A549 (cell line): ENCODE results near the gene ENTR1. TPM values are rescaled to one million over a fixed set of nuclear protein-coding genes. Genes with fewer than 3 reads are reported as not detected.

Source experiments
- ATAC-seq, 2 experiments: fragments of 200-7000 bp in 1 of 2; fragments of >200 bp in 1 of 2; cut with Nextera tagmentation in 1 of 2; cut with Tn5 transposase in 1 of 2; 3 replicates each; pipeline versions ENCODE4 v1.8.0 to v1.9.1; 2018 to 2020; ENCODE audit warnings: mild to moderate bottlenecking in 1 of 2, moderate library complexity in 1 of 2
- CTCF ChIA-PET: fragments of 300-600 bp; sonication (Branson Sonifier 250); formaldehyde crosslinking; extraction: SDS; loops from one replicate; lab custom pipeline; 2021; ENCODE audit warnings: antibody characterized with exemption, inconsistent platforms; lab: Yijun Ruan, JAX
- POLR2A ChIA-PET: fragments of 350-600 bp; formaldehyde crosslinking; extraction: SDS; loops from one replicate; lab custom pipeline; 2021; ENCODE audit warnings: antibody characterized with exemption, inconsistent platforms; lab: Yijun Ruan, JAX
- DNase-seq, 2 experiments: peaks; one replicate each; pipeline versions ENCODE4 v3.0.0 to v3.0.0-alpha.2; 2011 to 2016; ENCODE audit warnings: low read depth in 1 of 2, low spot score in 1 of 2
- FAIRE-seq: peaks from 2 replicates; lab custom pipeline; 2011; peaks lifted over from hg19 to GRCh38; lab: Jason Lieb, UNC
- H3K27ac ChIP-seq, 2 experiments: fragments of >200 bp; sonication (Bioruptor Twin); formaldehyde crosslinking; 3 replicates each; pipeline ENCODE4 v1.5.1; 2016 to 2017
- H3K4me1 ChIP-seq: fragments of >200 bp; sonication (Bioruptor Twin); formaldehyde crosslinking; 3 replicates; pipeline ENCODE4 v1.6.1; 2016
- H3K4me2 ChIP-seq: fragments of >200 bp; sonication (Bioruptor Twin); formaldehyde crosslinking; 3 replicates; pipeline ENCODE4 v1.6.1; 2016
- H3K4me3 ChIP-seq: fragments of >200 bp; sonication (Bioruptor Twin); formaldehyde crosslinking; 3 replicates; pipeline ENCODE4 v1.5.1; 2016
- H3K9me3 ChIP-seq: fragments of >200 bp; sonication (Bioruptor Twin); formaldehyde crosslinking; 3 replicates; pipeline ENCODE4 v1.6.1; 2016
- CEBPB ChIP-seq, 2 experiments: fragments of >200 bp in 1 of 2; sonication (Bioruptor Twin) in 1 of 2; formaldehyde crosslinking in 1 of 2; IDR thresholded peaks; 2 replicates each; pipeline ENCODE4 v1.6.1; 2012 to 2016
- CHD2 ChIP-seq: fragments of 150-350 bp; IDR thresholded peaks from 2 replicates; pipeline ENCODE4 v1.6.1; 2014; ENCODE audit warnings: low read length; ENCODE audit not compliant: partially characterized antibody
- EHF ChIP-seq: fragments of 250-450 bp; sonication (Bioruptor Pico); IDR thresholded peaks from 2 replicates; pipeline ENCODE4 v1.5.0; 2020; ENCODE audit warnings: mild to moderate bottlenecking
- EP300 ChIP-seq, 2 experiments: fragments of >200 bp; sonication (Bioruptor Twin); formaldehyde crosslinking; IDR thresholded peaks; 2 replicates in 1 of 2; 3 replicates in 1 of 2; pipeline ENCODE4 v1.6.1; 2016 to 2017
- FOSB ChIP-seq: fragments of 250-450 bp; sonication (Bioruptor Pico); IDR thresholded peaks from 2 replicates; pipeline ENCODE4 v1.5.0; 2020; ENCODE audit warnings: mild to moderate bottlenecking, moderate library complexity
- FOSL2 ChIP-seq, 2 experiments: fragments of 450-650 bp in 1 of 2; fragments of >200 bp in 1 of 2; sonication (Bioruptor Twin) in 1 of 2; formaldehyde crosslinking; IDR thresholded peaks; 2 replicates each; pipeline versions ENCODE4 v1.5.0 to v1.6.1; 2016 to 2020; ENCODE audit warnings: mild to moderate bottlenecking in 1 of 2, moderate library complexity in 1 of 2
- HEYL ChIP-seq: fragments of 250-450 bp; sonication (Bioruptor Pico); IDR thresholded peaks from 2 replicates; pipeline ENCODE4 v1.8.0; 2021; ENCODE audit warnings: mild to moderate bottlenecking, moderate library complexity
- HOXA7 ChIP-seq: fragments of 250-450 bp; sonication (Bioruptor Pico); IDR thresholded peaks from 2 replicates; pipeline ENCODE4 v1.5.0; 2020; ENCODE audit warnings: mild to moderate bottlenecking, moderate library complexity
- HOXB13 ChIP-seq: fragments of 250-450 bp; sonication (Bioruptor Pico); IDR thresholded peaks from 2 replicates; pipeline ENCODE4 v1.5.0; 2020; ENCODE audit warnings: low read depth, mild to moderate bottlenecking, moderate library complexity
- JUN ChIP-seq, 2 experiments: fragments of >200 bp; sonication (Bioruptor Twin); formaldehyde crosslinking; IDR thresholded peaks; 2 replicates in 1 of 2; 3 replicates in 1 of 2; pipeline ENCODE4 v1.6.1; 2016 to 2017
- JUNB ChIP-seq: fragments of >200 bp; sonication (Bioruptor Twin); formaldehyde crosslinking; IDR thresholded peaks from 2 replicates; pipeline ENCODE4 v1.6.1; 2016
- MAZ ChIP-seq: fragments of 150-350 bp; IDR thresholded peaks from 2 replicates; pipeline ENCODE4 v1.6.1; 2014; ENCODE audit warnings: antibody characterized with exemption, low read depth, low read length, borderline replicate concordance
- MYC ChIP-seq: IDR thresholded peaks from 2 replicates; pipeline ENCODE4 v1.6.1; 2012; ENCODE audit warnings: mild to moderate bottlenecking, inconsistent platforms, low read length, improper control_type of control experiment, borderline replicate concordance
- PHF8 ChIP-seq: fragments of 200-600 bp; sonication (generic); IDR thresholded peaks from 2 replicates; pipeline ENCODE4 v1.6.1; 2016; ENCODE audit warnings: low read depth, mild to moderate bottlenecking, antibody characterized with exemption, moderate library complexity, borderline replicate concordance
- POLR2AphosphoS2 ChIP-seq: conservative IDR thresholded peaks from 2 replicates; pipeline ENCODE4 v1.6.1; 2012; ENCODE audit warnings: low read length, improper control_type of control experiment, inconsistent platforms
- RARB ChIP-seq: fragments of 250-450 bp; sonication (Bioruptor Pico); IDR thresholded peaks from 2 replicates; pipeline ENCODE4 v1.8.0; 2021; ENCODE audit warnings: mild to moderate bottlenecking, moderate library complexity
- RCOR1 ChIP-seq: fragments of 150-350 bp; IDR thresholded peaks from 2 replicates; pipeline ENCODE4 v1.6.1; 2014; ENCODE audit warnings: antibody characterized with exemption, low read length, low read depth
- RFX5 ChIP-seq: fragments of 450-650 bp; IDR thresholded peaks from 2 replicates; pipeline ENCODE4 v1.7.1; 2014; ENCODE audit warnings: antibody characterized with exemption, mild to moderate bottlenecking, moderate library complexity
- SMC3 ChIP-seq: fragments of >200 bp; sonication (Bioruptor Twin); formaldehyde crosslinking; IDR thresholded peaks from 3 replicates; pipeline ENCODE4 v1.6.1; 2018; ENCODE audit warnings: inconsistent platforms
- TFCP2L1 ChIP-seq: fragments of 250-450 bp; sonication (Bioruptor Pico); IDR thresholded peaks from 2 replicates; pipeline ENCODE4 v1.5.0; 2021; ENCODE audit warnings: mild to moderate bottlenecking
- ZC3H11A ChIP-seq: fragments of 450-650 bp; IDR thresholded peaks from 2 replicates; pipeline ENCODE4 v1.6.1; 2014; ENCODE audit warnings: antibody characterized with exemption, mild to moderate bottlenecking
- ZSCAN20 ChIP-seq: fragments of 250-450 bp; sonication (Bioruptor Pico); IDR thresholded peaks from 2 replicates; pipeline ENCODE4 v1.8.0; 2022; ENCODE audit warnings: mild to moderate bottlenecking, moderate library complexity
- WGBS: methylation state at CpG from one replicate; pipeline ENCODE4 v1.1.6; 2017; ENCODE audit errors: missing lambda C conversion rate; 5-methylcytosine and 5-hydroxymethylcytosine counted together
- polyA plus RNA-seq, 4 experiments: library from polyadenylated mRNA; depleted of rRNA in 3 of 4; stranded (reverse); fragments of >200 nt; fragmentation: RNase III in 1 of 4; extraction: RNeasy Plus Mini Kit Qiagen cat#74134 plus additional on column Dnase treatment in 1 of 4; gene quantifications; 2 replicates in 3 of 4; 3 replicates in 1 of 4; pipeline ENCODE4 v1.2.3, GENCODE V29; 2011 to 2017
- TF ChIP-seq, protein P1 (sequence below): fragments of 250-450 bp; sonication (Bioruptor Pico); IDR thresholded peaks from 2 replicates; pipeline ENCODE4 v1.5.0; 2020; ENCODE audit warnings: low read depth, mild to moderate bottlenecking, moderate library complexity
- TF ChIP-seq, protein P2 (sequence below): fragments of >200 bp; sonication (Bioruptor Twin); formaldehyde crosslinking; IDR thresholded peaks from 3 replicates; pipeline ENCODE4 v1.5.1; 2016
- TF ChIP-seq, protein P3 (sequence below): fragments of >200 bp; sonication (Bioruptor Twin); formaldehyde crosslinking; IDR thresholded peaks from 3 replicates; pipeline ENCODE4 v1.6.1; 2016
- TF ChIP-seq, protein P4 (sequence below): fragments of >200 bp; sonication (Bioruptor Twin); formaldehyde crosslinking; IDR thresholded peaks from 2 replicates; pipeline ENCODE4 v1.6.1; 2016

Gene ENTR1
- polyA plus RNA-seq, 2 of the 4 experiments (the other 2 are of a cell fraction) = 63.8 to 75.8 TPM

DNA sequence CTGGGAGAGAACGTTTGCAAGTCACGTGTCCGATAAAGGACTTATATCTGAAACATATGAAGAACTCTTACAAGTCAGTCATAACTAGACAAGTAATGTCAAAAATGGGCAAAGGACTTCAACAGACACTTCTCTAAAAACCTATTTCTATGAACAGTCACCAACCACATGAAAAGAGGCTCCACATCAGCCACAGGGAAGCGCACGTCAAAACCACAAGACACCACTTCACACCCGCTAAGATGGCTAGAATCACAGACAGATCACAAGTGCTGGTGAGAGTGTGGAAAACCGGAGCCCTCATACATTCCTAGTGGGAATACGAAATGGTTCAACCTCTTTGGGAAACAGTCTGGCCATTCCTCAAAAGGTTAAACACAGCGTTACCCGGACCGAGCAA, 25.4 kb downstream of the ENTR1 start:
- no peak overlapping the region for H3K27ac ChIP-seq
- TF ChIP-seq FOSL2 (IDR thresholded peaks at IDR 0.05) (no peak), FOSL2 (CRISPR knock-in tag; IDR thresholded peaks at IDR 0.05) (no peak), FOSB (CRISPR knock-in tag) (no peak), MAZ (no peak), CEBPB (IDR thresholded peaks at IDR 0.05) (no peak), RFX5 (no peak), HOXB13 (no peak), CHD2 (no peak), SMC3 (no peak), JUNB (no peak), RARB (CRISPR knock-in tag) (no peak), TFCP2L1 (CRISPR knock-in tag) (no peak), ZC3H11A (no peak)
- TF ChIP-seq, protein P1, sequence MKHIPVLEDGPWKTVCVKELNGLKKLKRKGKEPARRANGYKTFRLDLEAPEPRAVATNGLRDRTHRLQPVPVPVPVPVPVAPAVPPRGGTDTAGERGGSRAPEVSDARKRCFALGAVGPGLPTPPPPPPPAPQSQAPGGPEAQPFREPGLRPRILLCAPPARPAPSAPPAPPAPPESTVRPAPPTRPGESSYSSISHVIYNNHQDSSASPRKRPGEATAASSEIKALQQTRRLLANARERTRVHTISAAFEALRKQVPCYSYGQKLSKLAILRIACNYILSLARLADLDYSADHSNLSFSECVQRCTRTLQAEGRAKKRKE (CRISPR knock-in tag) = no peak
- TF ChIP-seq, all 56 proteins: peak for 0
- ChIA-PET CTCF (interaction anchor here (1.1 to 10.0 kb wide), 4 partner anchors 8 to 22 kb away, joined by 4 to 100 read pairs (median 5); partner anchors contain the start of genes DNLZ and SNAPC4), POLR2A (interaction anchor here (1.1 kb wide), 1 partner anchor 22 kb away, joined by 3 read pairs; no protein-coding TSS in a partner anchor)
- DNase-seq = no peak
- ATAC-seq = no peak
- no peak for FAIRE-seq
- Histone ChIP-seq H3K4me3 (no peak overlapping the region), H3K4me1 (no peaks in the 10 kb centered on the region), H3K4me2 (no peak overlapping the region), H3K9me3 (no peaks in the 10 kb centered on the region)
- WGBS = 95% methylated on average over 11 of the region's 11 CpGs

DNA sequence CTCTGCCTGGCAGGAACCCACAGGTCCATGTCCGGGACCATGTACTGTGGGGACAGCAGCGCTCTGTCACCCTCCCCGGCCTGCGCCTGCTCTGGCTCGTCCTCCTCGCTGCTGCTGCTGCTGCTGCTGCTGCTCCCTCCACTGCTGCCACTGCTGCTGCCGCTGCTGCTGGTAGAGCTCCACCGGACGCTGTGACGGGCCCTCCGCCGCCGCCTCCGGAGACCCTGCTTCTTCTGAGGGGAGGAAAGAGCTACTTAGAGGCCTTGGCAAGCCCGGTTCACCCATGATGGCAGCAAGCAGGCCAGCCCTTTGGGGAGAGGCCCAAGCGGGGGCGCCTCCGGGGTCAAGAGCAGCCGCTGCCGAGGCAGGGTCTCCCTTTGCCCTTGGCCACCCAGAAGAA, 27.0 kb downstream of the ENTR1 start:
- H3K9me3 ChIP-seq = no peaks in the 10 kb centered on the region
- ATAC-seq (no peak), DNase-seq (no peak), FAIRE-seq (no peak)
- 97% methylated on average over 14 of the region's 20 CpGs for WGBS
- no peaks in the 10 kb centered on the region for H3K4me1 ChIP-seq
- ChIA-PET POLR2A (no interaction called here), CTCF (interaction anchor here (0.9 to 10.0 kb wide), 3 partner anchors 12 to 22 kb away, joined by 3 to 100 read pairs (median 3); partner anchors contain the start of gene SNAPC4)
- H3K4me2 ChIP-seq = no peak overlapping the region
- H3K4me3 ChIP-seq = no peak overlapping the region
- TF ChIP-seq JUN (IDR thresholded peaks at IDR 0.05) = no peak
- TF ChIP-seq MYC = no peak
- no peak for TF ChIP-seq EHF (CRISPR knock-in tag)
- TF ChIP-seq SMC3 = no peak
- no peak for TF ChIP-seq RCOR1
- TF ChIP-seq FOSB (CRISPR knock-in tag) = no peak
- TF ChIP-seq HEYL (CRISPR knock-in tag) = no peak
- TF ChIP-seq EP300 (IDR thresholded peaks at IDR 0.05) = no peak
- TF ChIP-seq TFCP2L1 (CRISPR knock-in tag) = no peak
- no peak for TF ChIP-seq ZSCAN20 (CRISPR knock-in tag)
- TF ChIP-seq PHF8 = no peak
- TF ChIP-seq, protein P2, sequence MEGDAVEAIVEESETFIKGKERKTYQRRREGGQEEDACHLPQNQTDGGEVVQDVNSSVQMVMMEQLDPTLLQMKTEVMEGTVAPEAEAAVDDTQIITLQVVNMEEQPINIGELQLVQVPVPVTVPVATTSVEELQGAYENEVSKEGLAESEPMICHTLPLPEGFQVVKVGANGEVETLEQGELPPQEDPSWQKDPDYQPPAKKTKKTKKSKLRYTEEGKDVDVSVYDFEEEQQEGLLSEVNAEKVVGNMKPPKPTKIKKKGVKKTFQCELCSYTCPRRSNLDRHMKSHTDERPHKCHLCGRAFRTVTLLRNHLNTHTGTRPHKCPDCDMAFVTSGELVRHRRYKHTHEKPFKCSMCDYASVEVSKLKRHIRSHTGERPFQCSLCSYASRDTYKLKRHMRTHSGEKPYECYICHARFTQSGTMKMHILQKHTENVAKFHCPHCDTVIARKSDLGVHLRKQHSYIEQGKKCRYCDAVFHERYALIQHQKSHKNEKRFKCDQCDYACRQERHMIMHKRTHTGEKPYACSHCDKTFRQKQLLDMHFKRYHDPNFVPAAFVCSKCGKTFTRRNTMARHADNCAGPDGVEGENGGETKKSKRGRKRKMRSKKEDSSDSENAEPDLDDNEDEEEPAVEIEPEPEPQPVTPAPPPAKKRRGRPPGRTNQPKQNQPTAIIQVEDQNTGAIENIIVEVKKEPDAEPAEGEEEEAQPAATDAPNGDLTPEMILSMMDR = no peak
- no peak for TF ChIP-seq POLR2AphosphoS2
- TF ChIP-seq, protein P3, sequence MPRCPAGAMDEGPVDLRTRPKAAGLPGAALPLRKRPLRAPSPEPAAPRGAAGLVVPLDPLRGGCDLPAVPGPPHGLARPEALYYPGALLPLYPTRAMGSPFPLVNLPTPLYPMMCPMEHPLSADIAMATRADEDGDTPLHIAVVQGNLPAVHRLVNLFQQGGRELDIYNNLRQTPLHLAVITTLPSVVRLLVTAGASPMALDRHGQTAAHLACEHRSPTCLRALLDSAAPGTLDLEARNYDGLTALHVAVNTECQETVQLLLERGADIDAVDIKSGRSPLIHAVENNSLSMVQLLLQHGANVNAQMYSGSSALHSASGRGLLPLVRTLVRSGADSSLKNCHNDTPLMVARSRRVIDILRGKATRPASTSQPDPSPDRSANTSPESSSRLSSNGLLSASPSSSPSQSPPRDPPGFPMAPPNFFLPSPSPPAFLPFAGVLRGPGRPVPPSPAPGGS = no peak
- TF ChIP-seq, protein P1 (CRISPR knock-in tag) = no peak
- no peak for TF ChIP-seq HOXA7 (CRISPR knock-in tag)
- TF ChIP-seq, protein P4, sequence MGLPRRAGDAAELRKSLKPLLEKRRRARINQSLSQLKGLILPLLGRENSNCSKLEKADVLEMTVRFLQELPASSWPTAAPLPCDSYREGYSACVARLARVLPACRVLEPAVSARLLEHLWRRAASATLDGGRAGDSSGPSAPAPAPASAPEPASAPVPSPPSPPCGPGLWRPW = no peak
- TF ChIP-seq MAZ = no peak
- H3K27ac ChIP-seq = no peak overlapping the region
